Fibroblast of peridontal ligament (primary cell): ENCODE measurements around the gene HOTAIR.

Source experiments
- DNase-seq: peaks from one replicate; pipeline ENCODE4 v3.0.0-alpha.2; 2010; ENCODE audit errors: extremely low read depth

The HOTAIR gene

GRCh38 chr12:53961025-53961761, 13.6 kb downstream of the HOTAIR start:
- DNase-seq, result no peak

GRCh38 chr12:53960187-53961024, 14.3 kb downstream of the HOTAIR start:
- DNase-seq, result no peak

GRCh38 chr12:53959314-53959713, 15.4 kb downstream of the HOTAIR start:
- no peak for DNase-seq

GRCh38 chr12:53958128-53958527, 16.6 kb downstream of the HOTAIR start:
- DNase-seq, result no peak

- no peak for DNase-seq
These were observed 17.7 kb downstream of the HOTAIR start for GRCh38 chr12:53956914-53957536.

- no peak for DNase-seq
These were observed 18.4 kb downstream of the HOTAIR start for GRCh38 chr12:53956251-53956887.

GRCh38 chr12:53955776-53956250, 18.9 kb downstream of the HOTAIR start:
- DNase-seq, result no peak

- DNase-seq, result no peak
These were observed 19.5 kb downstream of the HOTAIR start for GRCh38 chr12:53955036-53955775.

- no peak for DNase-seq
These were observed 20.1 kb downstream of the HOTAIR start, which contains the start of gene HOXC12 for GRCh38 chr12:53954694-53955035. HOXC12 (plus strand) TSS chr12:53954903; CDS start chr12:53954930, 27 bp downstream.

GRCh38 chr12:53953831-53954693, 20.7 kb downstream of the HOTAIR start:
- DNase-seq, result no peak

- DNase-seq, result no peak
These were observed 21.7 kb downstream of the HOTAIR start for GRCh38 chr12:53952871-53953734.

GRCh38 chr12:53952335-53952694, 22.4 kb downstream of the HOTAIR start:
- DNase-seq, result no peak

- no peak for DNase-seq
These were observed 23.0 kb downstream of the HOTAIR start for GRCh38 chr12:53951577-53952334.

GRCh38 chr12:53950789-53951576, 23.8 kb downstream of the HOTAIR start:
- DNase-seq, result no peak

- DNase-seq, result no peak
These were observed 24.3 kb downstream of the HOTAIR start for GRCh38 chr12:53950437-53950773.

- no peak for DNase-seq
These were observed 24.9 kb downstream of the HOTAIR start for GRCh38 chr12:53949631-53950436.
